WTC11 (cell line): Measurements from ENCODE around the gene ROR2. TPM values are rescaled to one million over a fixed set of nuclear protein-coding genes. Genes with fewer than 3 reads are reported as not detected.

ENCODE experiments used
- ATAC-seq: fragments of 200-7000 bp; cut with Tn5 transposase; 2 replicates; pipeline ENCODE4 v1.10.0; 2021; ENCODE audit warnings: mild to moderate bottlenecking, moderate library complexity
- CTCF ChIA-PET: fragments of 300-600 bp; sonication (Branson Sonifier 250); formaldehyde crosslinking; loops from one replicate; lab custom pipeline; 2021; ENCODE audit warnings: antibody characterized with exemption; lab: Charles Lee
- POLR2A ChIA-PET: fragments of 350-600 bp; sonication (Branson Sonifier 250); formaldehyde crosslinking; loops from one replicate; lab custom pipeline; 2021; ENCODE audit warnings: antibody characterized with exemption; lab: Charles Lee
- DNase-seq: peaks from one replicate; pipeline ENCODE4 v3.0.0; 2021; ENCODE audit warnings: low spot score
- H3K27ac Mint-ChIP-seq: 2 replicates; pipeline ENCODE4 v1.8.0; 2021; ENCODE audit warnings: mixed read lengths
- H3K27me3 Mint-ChIP-seq: 2 replicates; pipeline ENCODE4 v1.8.0; 2021; ENCODE audit warnings: low read depth, mild to moderate bottlenecking, moderate library complexity, mixed read lengths
- H3K36me3 Mint-ChIP-seq: 2 replicates; pipeline ENCODE4 v1.8.0; 2021; ENCODE audit warnings: mixed read lengths
- H3K4me1 Mint-ChIP-seq: 2 replicates; pipeline ENCODE4 v1.8.0; 2022; ENCODE audit warnings: mixed read lengths
- H3K4me3 Mint-ChIP-seq: 2 replicates; pipeline ENCODE4 v1.8.0; 2021; ENCODE audit warnings: mild to moderate bottlenecking, moderate library complexity, mixed read lengths
- H3K9me3 Mint-ChIP-seq: 2 replicates; pipeline ENCODE4 v1.8.0; 2021; ENCODE audit warnings: mixed read lengths
- ARID4B ChIP-seq: sonication (generic); formaldehyde crosslinking; IDR thresholded peaks from 2 replicates; pipeline ENCODE4 v1.8.0; 2023; ENCODE audit warnings: missing genetic modification reagents, mild to moderate bottlenecking, borderline replicate concordance
- ATF1 ChIP-seq: sonication (generic); formaldehyde crosslinking; IDR thresholded peaks from 2 replicates; pipeline ENCODE4 v1.8.1; 2023; ENCODE audit warnings: mild to moderate bottlenecking, moderate library complexity, missing genetic modification reagents
- CREB1 ChIP-seq: sonication (generic); formaldehyde crosslinking; IDR thresholded peaks from 2 replicates; pipeline ENCODE4 v1.8.0; 2023; ENCODE audit warnings: mild to moderate bottlenecking, missing genetic modification reagents
- CREM ChIP-seq: sonication (generic); formaldehyde crosslinking; IDR thresholded peaks from 2 replicates; pipeline ENCODE4 v1.8.1; 2022; ENCODE audit warnings: mild to moderate bottlenecking, missing genetic modification reagents, moderate library complexity
- EMX1 ChIP-seq: fragments of 250-450 bp; sonication (Bioruptor Pico); IDR thresholded peaks from 2 replicates; pipeline ENCODE4 v1.8.0; 2021; ENCODE audit warnings: mild to moderate bottlenecking
- IRF1 ChIP-seq: sonication (generic); formaldehyde crosslinking; IDR thresholded peaks from 2 replicates; pipeline ENCODE4 v1.8.0; 2023; ENCODE audit warnings: missing genetic modification reagents
- KAT7 ChIP-seq: sonication (generic); formaldehyde crosslinking; IDR thresholded peaks from 2 replicates; pipeline ENCODE4 v1.8.1; 2023; ENCODE audit warnings: missing genetic modification reagents, mild to moderate bottlenecking, borderline replicate concordance
- NFATC4 ChIP-seq: fragments of 250-450 bp; sonication (Bioruptor Pico); IDR thresholded peaks from 2 replicates; pipeline ENCODE4 v1.9.0; 2021; ENCODE audit warnings: mild to moderate bottlenecking
- RORB ChIP-seq: fragments of 250-450 bp; sonication (Bioruptor Pico); IDR thresholded peaks from 2 replicates; pipeline ENCODE4 v1.9.0; 2021; ENCODE audit warnings: mild to moderate bottlenecking
- SOX15 ChIP-seq: fragments of 250-450 bp; sonication (Bioruptor Pico); IDR thresholded peaks from 2 replicates; pipeline ENCODE4 v1.9.0; 2021; ENCODE audit warnings: mild to moderate bottlenecking
- ZNF121 ChIP-seq: sonication (generic); formaldehyde crosslinking; IDR thresholded peaks from 2 replicates; pipeline ENCODE4 v1.8.0; 2023; ENCODE audit warnings: missing genetic modification reagents
- ZNF263 ChIP-seq: sonication (generic); formaldehyde crosslinking; IDR thresholded peaks from 2 replicates; pipeline ENCODE4 v1.8.1; 2022; ENCODE audit warnings: low read depth, mild to moderate bottlenecking, moderate library complexity, missing genetic modification reagents
- ZNF671 ChIP-seq: fragments of 250-450 bp; sonication (Bioruptor Pico); IDR thresholded peaks from 2 replicates; pipeline ENCODE4 v1.8.0; 2021; ENCODE audit warnings: mild to moderate bottlenecking
- total RNA-seq: library from RNA; stranded (reverse); gene quantifications from 3 replicates; pipeline ENCODE4 v1.2.3, GENCODE V29; 2021
- TF ChIP-seq, protein P1 (sequence below): fragments of 250-450 bp; sonication (Bioruptor Pico); IDR thresholded peaks from 2 replicates; pipeline ENCODE4 v1.9.0; 2021; ENCODE audit warnings: mild to moderate bottlenecking
- TF ChIP-seq, protein P2 (sequence below): sonication (generic); formaldehyde crosslinking; IDR thresholded peaks from 2 replicates; pipeline ENCODE4 v1.8.1; 2023; ENCODE audit warnings: mild to moderate bottlenecking, missing genetic modification reagents

ROR2 gene
- total RNA-seq, 1 experiment from 2014 or later = 19.8 TPM

DNA sequence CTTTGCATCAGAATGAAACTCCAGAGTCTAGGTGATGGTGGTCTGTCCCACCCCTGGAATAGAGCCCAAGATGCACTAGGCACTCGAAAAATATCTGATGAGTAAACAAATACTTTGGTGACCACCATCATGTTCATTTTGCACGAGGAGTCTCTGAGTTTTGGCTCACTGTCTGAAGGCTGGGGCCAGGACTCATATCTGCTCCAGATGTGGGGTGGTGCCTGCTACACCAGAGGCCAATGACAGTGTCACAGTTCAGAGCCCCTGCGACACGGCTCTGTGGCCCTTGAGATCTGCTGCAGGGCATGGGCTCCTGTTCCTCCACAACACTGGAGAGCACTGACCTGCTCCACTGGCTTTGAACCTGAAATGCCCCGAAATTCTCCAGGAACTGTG is 164.6 kb downstream of the ROR2 start:
- no peak overlapping the region for H3K27ac Mint-ChIP-seq

GRCh38 chr9:91784673-91785446 is 165.2 kb downstream of the ROR2 start:
- ChIA-PET POLR2A (no interaction called here), CTCF (no interaction called here)
- TF ChIP-seq SOX15 (CRISPR knock-in tag) (no peak), ZNF671 (CRISPR knock-in tag) (no peak), ZNF263 (CRISPR knock-in tag) (no peak)
- Mint-ChIP-seq H3K9me3 (peaks cover 22% of the 10 kb centered on the region), H3K4me3 (no peak overlapping the region), H3K27me3 (no peaks in the 10 kb centered on the region), H3K4me1 (peaks cover 19% of the 10 kb centered on the region), H3K36me3 (peaks cover 25% of the 10 kb centered on the region), H3K27ac (no peak overlapping the region)
- no peak for DNase-seq
- no peak for ATAC-seq

More for the DNA sequence above, 164.6 kb downstream of the ROR2 start:
- TF ChIP-seq KAT7 (no peak), RORB (CRISPR knock-in tag) (no peak), CREM (CRISPR knock-in tag) (no peak), EMX1 (CRISPR knock-in tag) (no peak), ATF1 (CRISPR knock-in tag) (no peak), IRF1 (CRISPR knock-in tag) (no peak)
- TF ChIP-seq, protein P1, sequence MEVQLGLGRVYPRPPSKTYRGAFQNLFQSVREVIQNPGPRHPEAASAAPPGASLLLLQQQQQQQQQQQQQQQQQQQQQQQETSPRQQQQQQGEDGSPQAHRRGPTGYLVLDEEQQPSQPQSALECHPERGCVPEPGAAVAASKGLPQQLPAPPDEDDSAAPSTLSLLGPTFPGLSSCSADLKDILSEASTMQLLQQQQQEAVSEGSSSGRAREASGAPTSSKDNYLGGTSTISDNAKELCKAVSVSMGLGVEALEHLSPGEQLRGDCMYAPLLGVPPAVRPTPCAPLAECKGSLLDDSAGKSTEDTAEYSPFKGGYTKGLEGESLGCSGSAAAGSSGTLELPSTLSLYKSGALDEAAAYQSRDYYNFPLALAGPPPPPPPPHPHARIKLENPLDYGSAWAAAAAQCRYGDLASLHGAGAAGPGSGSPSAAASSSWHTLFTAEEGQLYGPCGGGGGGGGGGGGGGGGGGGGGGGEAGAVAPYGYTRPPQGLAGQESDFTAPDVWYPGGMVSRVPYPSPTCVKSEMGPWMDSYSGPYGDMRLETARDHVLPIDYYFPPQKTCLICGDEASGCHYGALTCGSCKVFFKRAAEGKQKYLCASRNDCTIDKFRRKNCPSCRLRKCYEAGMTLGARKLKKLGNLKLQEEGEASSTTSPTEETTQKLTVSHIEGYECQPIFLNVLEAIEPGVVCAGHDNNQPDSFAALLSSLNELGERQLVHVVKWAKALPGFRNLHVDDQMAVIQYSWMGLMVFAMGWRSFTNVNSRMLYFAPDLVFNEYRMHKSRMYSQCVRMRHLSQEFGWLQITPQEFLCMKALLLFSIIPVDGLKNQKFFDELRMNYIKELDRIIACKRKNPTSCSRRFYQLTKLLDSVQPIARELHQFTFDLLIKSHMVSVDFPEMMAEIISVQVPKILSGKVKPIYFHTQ (CRISPR knock-in tag) = no peak
- TF ChIP-seq, protein P2, sequence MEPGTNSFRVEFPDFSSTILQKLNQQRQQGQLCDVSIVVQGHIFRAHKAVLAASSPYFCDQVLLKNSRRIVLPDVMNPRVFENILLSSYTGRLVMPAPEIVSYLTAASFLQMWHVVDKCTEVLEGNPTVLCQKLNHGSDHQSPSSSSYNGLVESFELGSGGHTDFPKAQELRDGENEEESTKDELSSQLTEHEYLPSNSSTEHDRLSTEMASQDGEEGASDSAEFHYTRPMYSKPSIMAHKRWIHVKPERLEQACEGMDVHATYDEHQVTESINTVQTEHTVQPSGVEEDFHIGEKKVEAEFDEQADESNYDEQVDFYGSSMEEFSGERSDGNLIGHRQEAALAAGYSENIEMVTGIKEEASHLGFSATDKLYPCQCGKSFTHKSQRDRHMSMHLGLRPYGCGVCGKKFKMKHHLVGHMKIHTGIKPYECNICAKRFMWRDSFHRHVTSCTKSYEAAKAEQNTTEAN (CRISPR knock-in tag) = no peak
- Mint-ChIP-seq H3K4me1 (peaks cover 19% of the 10 kb centered on the region), H3K36me3 (peaks cover 25% of the 10 kb centered on the region), H3K27me3 (no peaks in the 10 kb centered on the region), H3K4me3 (no peak overlapping the region), H3K9me3 (peaks cover 22% of the 10 kb centered on the region)
- CTCF ChIA-PET = no interaction called here
- POLR2A ChIA-PET = interaction anchor here (0.7 kb wide), 1 partner anchor 634 kb away, joined by 9 read pairs; no protein-coding TSS in a partner anchor
- DNase-seq = no peak
- no peak for ATAC-seq

GRCh38 chr9:91783876-91784672 is 166.0 kb downstream of the ROR2 start:
- POLR2A ChIA-PET = no interaction called here
- Mint-ChIP-seq H3K36me3 (peaks cover 25% of the 10 kb centered on the region), H3K4me3 (no peak overlapping the region), H3K9me3 (peaks cover 22% of the 10 kb centered on the region), H3K27ac (0 out of 2 replicates have a peak overlapping the region, but pooled peaks have one; percentile 12), H3K4me1 (peaks cover 19% of the 10 kb centered on the region), H3K27me3 (no peaks in the 10 kb centered on the region)
- DNase-seq (no peak), ATAC-seq (no peak)
- CTCF ChIA-PET = no interaction called here
- TF ChIP-seq ZNF121 (CRISPR knock-in tag) (no peak), ARID4B (CRISPR knock-in tag) (no peak), NFATC4 (no peak), CREB1 (CRISPR knock-in tag) (no peak)
